ENCODE data around the gene SLC25A53. TPM values are rescaled to one million over a fixed set of nuclear protein-coding genes. Genes with fewer than 3 reads are reported as not detected.
"Not testable (repeated sequence)": the region's sequence is repeated elsewhere in the genome, so short reads cannot be mapped to it uniquely, and the experiment has no call there.

Gene SLC25A53
- total RNA-seq, 1 donor = 7.6 TPM

DNA sequence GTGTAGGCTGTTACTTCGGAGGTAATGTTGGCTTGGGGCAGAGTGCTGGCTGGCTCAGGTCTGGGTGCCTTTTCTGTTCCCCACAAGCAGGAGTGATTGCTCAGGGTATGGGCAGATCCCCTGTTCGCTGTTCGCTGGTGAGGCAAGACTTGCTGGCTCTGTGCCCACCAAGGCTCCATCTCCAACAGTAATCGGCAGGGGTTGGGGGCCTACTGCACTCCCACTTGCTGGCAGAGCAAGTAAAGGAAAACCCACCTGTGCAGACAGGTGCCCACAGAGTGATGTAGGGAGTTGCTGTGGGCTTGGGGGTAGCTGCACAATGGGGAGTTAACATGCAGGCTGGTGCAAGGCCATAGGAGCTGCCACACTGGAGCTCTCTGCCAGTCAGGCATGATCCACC, 72.7 kb downstream of the SLC25A53 start:
- H3K36me3 ChIP-seq (ENCODE audit: insufficient read depth, low read length) = no peaks in the 10 kb centered on the region
- no peak overlapping the region for H3K27ac ChIP-seq (ENCODE audit: low read depth, low read length)
- H3K4me3 ChIP-seq (ENCODE audit: insufficient read depth, low read length) = no peak overlapping the region
- no peaks in the 10 kb centered on the region for H3K4me1 ChIP-seq (ENCODE audit: insufficient read depth, low read length)
- TF ChIP-seq, protein P1, sequence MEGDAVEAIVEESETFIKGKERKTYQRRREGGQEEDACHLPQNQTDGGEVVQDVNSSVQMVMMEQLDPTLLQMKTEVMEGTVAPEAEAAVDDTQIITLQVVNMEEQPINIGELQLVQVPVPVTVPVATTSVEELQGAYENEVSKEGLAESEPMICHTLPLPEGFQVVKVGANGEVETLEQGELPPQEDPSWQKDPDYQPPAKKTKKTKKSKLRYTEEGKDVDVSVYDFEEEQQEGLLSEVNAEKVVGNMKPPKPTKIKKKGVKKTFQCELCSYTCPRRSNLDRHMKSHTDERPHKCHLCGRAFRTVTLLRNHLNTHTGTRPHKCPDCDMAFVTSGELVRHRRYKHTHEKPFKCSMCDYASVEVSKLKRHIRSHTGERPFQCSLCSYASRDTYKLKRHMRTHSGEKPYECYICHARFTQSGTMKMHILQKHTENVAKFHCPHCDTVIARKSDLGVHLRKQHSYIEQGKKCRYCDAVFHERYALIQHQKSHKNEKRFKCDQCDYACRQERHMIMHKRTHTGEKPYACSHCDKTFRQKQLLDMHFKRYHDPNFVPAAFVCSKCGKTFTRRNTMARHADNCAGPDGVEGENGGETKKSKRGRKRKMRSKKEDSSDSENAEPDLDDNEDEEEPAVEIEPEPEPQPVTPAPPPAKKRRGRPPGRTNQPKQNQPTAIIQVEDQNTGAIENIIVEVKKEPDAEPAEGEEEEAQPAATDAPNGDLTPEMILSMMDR (IDR thresholded peaks at IDR 0.05; ENCODE audit: extremely low read depth, low read depth, low read length) = no peak
- H3K9me3 ChIP-seq (ENCODE audit: low read depth, low read length) = no peaks in the 10 kb centered on the region
- peaks cover 8% of the 10 kb centered on the region for H3K27me3 ChIP-seq (ENCODE audit: insufficient read depth, low read length)
- H3K4me2 ChIP-seq (ENCODE audit: insufficient read depth, low read length) = no peak overlapping the region
- H2AFZ ChIP-seq (ENCODE audit: low read length) = no peak overlapping the region
- H3K79me2 ChIP-seq (ENCODE audit: insufficient read depth, low read length) = no peaks in the 10 kb centered on the region
- DNase-seq (ENCODE audit: insufficient read length, low spot score, missing footprints) = no peak
- H4K20me1 ChIP-seq (ENCODE audit: insufficient read depth, low read length) = no peaks in the 10 kb centered on the region

DNA sequence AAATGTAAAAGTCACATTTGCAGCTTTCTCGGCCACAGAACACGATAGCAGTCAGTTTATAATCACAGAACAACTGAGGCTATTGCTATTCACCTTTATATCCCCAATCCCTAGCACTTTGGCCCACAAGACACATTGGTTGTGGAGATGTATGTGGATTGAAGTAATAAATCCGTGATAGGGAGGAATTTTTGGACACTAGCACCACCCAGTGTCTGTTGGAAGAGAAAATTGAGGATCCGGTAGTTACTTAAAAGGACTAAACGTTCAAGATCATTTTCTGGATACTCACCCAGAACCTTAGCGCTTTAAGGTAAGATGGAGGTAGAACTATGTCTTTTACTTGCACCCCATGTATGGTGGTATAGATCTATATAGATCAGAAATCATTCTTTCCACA, 79.0 kb downstream of the SLC25A53 start:
- not testable (repeated sequence) for H3K79me2 ChIP-seq (ENCODE audit: insufficient read depth, low read length); H3K27me3 ChIP-seq (ENCODE audit: insufficient read depth, low read length); H3K4me3 ChIP-seq (ENCODE audit: insufficient read depth, low read length); H3K4me1 ChIP-seq (ENCODE audit: insufficient read depth, low read length); DNase-seq (ENCODE audit: insufficient read length, low spot score, missing footprints); H2AFZ ChIP-seq (ENCODE audit: low read length); H4K20me1 ChIP-seq (ENCODE audit: insufficient read depth, low read length); H3K27ac ChIP-seq (ENCODE audit: low read depth, low read length); H3K36me3 ChIP-seq (ENCODE audit: insufficient read depth, low read length); H3K4me2 ChIP-seq (ENCODE audit: insufficient read depth, low read length); H3K9me3 ChIP-seq (ENCODE audit: low read depth, low read length)

DNA sequence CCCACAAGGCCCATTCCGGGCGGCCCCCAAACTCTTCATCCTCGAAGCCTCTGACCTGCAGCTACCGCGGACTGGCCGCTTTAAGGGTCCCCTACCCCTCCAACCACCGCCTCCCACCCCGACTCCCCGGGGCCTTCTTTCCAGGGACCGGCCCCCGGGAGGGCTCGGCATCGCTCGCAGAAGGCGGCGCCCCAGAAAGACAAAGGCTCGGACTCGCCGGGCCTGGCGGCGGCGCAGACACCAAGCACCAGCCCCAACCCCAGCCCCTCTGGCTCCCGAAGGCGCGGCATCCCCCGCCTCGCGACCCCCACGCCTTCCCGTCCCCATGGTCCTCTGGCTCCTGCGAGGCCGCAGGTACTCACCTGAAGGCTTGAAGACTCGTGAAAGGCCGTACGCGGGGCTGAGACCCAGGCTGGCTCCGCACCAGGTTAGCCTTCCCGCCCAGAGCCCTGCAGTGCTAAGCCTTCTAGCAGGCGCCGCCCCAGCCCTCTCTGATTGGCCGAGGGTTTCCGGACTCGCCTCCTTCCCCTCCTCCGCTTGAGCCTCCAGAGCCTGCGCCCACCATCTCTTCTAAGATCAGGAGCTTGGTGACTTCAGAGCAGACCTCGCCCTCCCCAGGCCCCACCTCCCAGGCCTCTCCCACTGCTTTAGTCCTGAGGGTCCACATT, 80.9 kb downstream of the SLC25A53 start, which contains the start of gene TMSB15C:
TMSB15C (minus strand) TSS at position 459 of the 668 bp plus-strand sequence.
- not testable (repeated sequence) for DNase-seq (ENCODE audit: insufficient read length, low spot score, missing footprints); H2AFZ ChIP-seq (ENCODE audit: low read length)

DNA sequence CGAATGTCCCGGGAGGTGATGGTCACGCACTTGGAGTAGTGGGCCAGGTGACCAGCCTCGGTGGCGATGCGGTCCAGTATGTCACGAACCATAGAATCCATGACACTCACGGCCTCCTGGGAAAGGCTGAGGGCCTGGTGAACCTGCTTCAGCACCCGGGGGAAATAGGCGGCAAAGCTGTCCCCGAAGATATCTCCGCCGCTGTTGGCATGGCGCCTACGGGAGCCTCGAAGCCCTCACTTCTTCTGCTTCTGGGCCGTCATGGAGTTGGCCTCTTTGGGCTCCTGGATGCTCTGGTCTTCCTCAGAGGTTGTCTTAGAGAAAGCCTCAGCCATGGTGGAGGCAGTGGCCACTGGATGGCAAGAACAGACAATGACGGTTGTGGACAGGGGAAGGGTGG, 94.2 kb downstream of the SLC25A53 start:
- H4K20me1 ChIP-seq (ENCODE audit: insufficient read depth, low read length); H3K27me3 ChIP-seq (ENCODE audit: insufficient read depth, low read length): not testable (repeated sequence)

More for the DNA sequence above, 80.9 kb downstream of the SLC25A53 start, which contains the start of gene TMSB15C:
- H4K20me1 ChIP-seq (ENCODE audit: insufficient read depth, low read length); H3K36me3 ChIP-seq (ENCODE audit: insufficient read depth, low read length); H3K27ac ChIP-seq (ENCODE audit: low read depth, low read length); H3K4me2 ChIP-seq (ENCODE audit: insufficient read depth, low read length); H3K79me2 ChIP-seq (ENCODE audit: insufficient read depth, low read length); H3K27me3 ChIP-seq (ENCODE audit: insufficient read depth, low read length); H3K4me1 ChIP-seq (ENCODE audit: insufficient read depth, low read length); H3K4me3 ChIP-seq (ENCODE audit: insufficient read depth, low read length); H3K9me3 ChIP-seq (ENCODE audit: low read depth, low read length): not testable (repeated sequence)

DNA sequence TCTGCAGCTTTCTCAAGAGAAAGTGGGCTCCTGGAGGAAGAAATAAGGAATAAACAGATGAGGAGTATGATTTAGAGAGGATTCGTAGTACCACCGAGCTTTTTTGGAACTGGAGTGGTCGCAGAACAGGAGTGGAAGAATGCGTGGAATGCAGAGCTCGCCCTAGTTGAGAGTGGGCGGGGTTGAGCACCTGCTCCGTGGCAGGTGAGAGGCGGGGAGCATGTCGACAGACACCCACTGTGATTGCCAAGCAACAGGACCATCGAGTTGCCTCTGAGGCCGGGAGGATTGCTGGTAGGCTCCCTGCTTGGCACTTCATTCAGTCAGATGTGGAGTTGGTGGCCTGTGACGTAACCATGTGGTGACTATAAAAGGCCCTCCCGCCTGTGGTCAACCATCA, 101.9 kb downstream of the SLC25A53 start:
- not testable (repeated sequence) for H2AFZ ChIP-seq (ENCODE audit: low read length); H3K79me2 ChIP-seq (ENCODE audit: insufficient read depth, low read length); DNase-seq (ENCODE audit: insufficient read length, low spot score, missing footprints); H3K27ac ChIP-seq (ENCODE audit: low read depth, low read length); H3K36me3 ChIP-seq (ENCODE audit: insufficient read depth, low read length); H3K4me3 ChIP-seq (ENCODE audit: insufficient read depth, low read length); H3K9me3 ChIP-seq (ENCODE audit: low read depth, low read length); H3K27me3 ChIP-seq (ENCODE audit: insufficient read depth, low read length); H4K20me1 ChIP-seq (ENCODE audit: insufficient read depth, low read length); H3K4me2 ChIP-seq (ENCODE audit: insufficient read depth, low read length); H3K4me1 ChIP-seq (ENCODE audit: insufficient read depth, low read length)

More for the DNA sequence above, 94.2 kb downstream of the SLC25A53 start:
- not testable (repeated sequence) for H3K9me3 ChIP-seq (ENCODE audit: low read depth, low read length); H3K27ac ChIP-seq (ENCODE audit: low read depth, low read length); H2AFZ ChIP-seq (ENCODE audit: low read length); H3K4me3 ChIP-seq (ENCODE audit: insufficient read depth, low read length); H3K79me2 ChIP-seq (ENCODE audit: insufficient read depth, low read length); H3K36me3 ChIP-seq (ENCODE audit: insufficient read depth, low read length); DNase-seq (ENCODE audit: insufficient read length, low spot score, missing footprints); H3K4me2 ChIP-seq (ENCODE audit: insufficient read depth, low read length); H3K4me1 ChIP-seq (ENCODE audit: insufficient read depth, low read length)

Other genes with a start within 250 kb of the SLC25A53 start
- gene TMSB15B, start 194.4 kb downstream of the SLC25A53 start, total RNA-seq = 3.8 and 4.0 TPM in 2 replicates
- gene H2BW1, start 143.3 kb downstream of the SLC25A53 start, total RNA-seq = not detected in 2 replicates
- gene H2BW2, start 117.1 kb downstream of the SLC25A53 start, total RNA-seq = not detected in 2 replicates
- gene TMSB15C, start 80.8 kb downstream of the SLC25A53 start, total RNA-seq = 3.2 and 3.3 TPM in 2 replicates
- 0.29 and 1.1 TPM in 2 replicates for gene ZCCHC18, start 44.5 kb downstream of the SLC25A53 start, total RNA-seq
- gene FAM199X, start 9.4 kb upstream of the SLC25A53 start, total RNA-seq = 20.3 and 22.4 TPM in 2 replicates
- not detected in 2 replicates for gene ESX1, start 97.9 kb upstream of the SLC25A53 start, total RNA-seq